Aorta (tissue), 5 donors: Measurements from ENCODE around the gene ANXA8L1. TPM values are rescaled to one million over a fixed set of nuclear protein-coding genes. Genes with fewer than 3 reads are reported as not detected.
"Not testable (repeated sequence)": the region's sequence is repeated elsewhere in the genome, so short reads cannot be mapped to it uniquely, and the experiment has no call there.

Source experiments
- ATAC-seq: fragments of 200-7000 bp; cut with Tn5 transposase; one replicate; pipeline ENCODE4 v1.9.1; 2022; ENCODE audit warnings: moderate library complexity; ENCODE audit not compliant: low FRiP score
- DNase-seq, 2 donors: peaks; one replicate each; pipeline ENCODE4 v3.0.0-alpha.2; 2020
- H3K27ac ChIP-seq, 2 donors: one replicate each; pipeline ENCODE4 v1.5.1; 2013; ENCODE audit warnings: low read length in 2 of 2, mild to moderate bottlenecking in 2 of 2, moderate library complexity in 2 of 2, control low read depth in 1 of 2, inconsistent platforms in 1 of 2, low read depth in 1 of 2
- H3K27me3 ChIP-seq, 2 donors: one replicate each; pipeline ENCODE4 v1.6.1; 2013; ENCODE audit warnings: control low read depth in 1 of 2, low read length in 1 of 2, mild to moderate bottlenecking in 1 of 2, moderate library complexity in 1 of 2; ENCODE audit not compliant: insufficient read depth in 2 of 2, control insufficient read depth in 1 of 2
- H3K36me3 ChIP-seq, 2 donors: one replicate each; pipeline ENCODE4 v1.6.1; 2013; ENCODE audit warnings: control low read depth in 1 of 2, low read length in 1 of 2, mild to moderate bottlenecking in 1 of 2; ENCODE audit not compliant: insufficient read depth in 2 of 2, control insufficient read depth in 1 of 2
- H3K4me1 ChIP-seq, 2 donors: one replicate each; pipeline ENCODE4 v1.6.1; 2013; ENCODE audit warnings: low read length in 2 of 2, control low read depth in 1 of 2, mild to moderate bottlenecking in 1 of 2, moderate library complexity in 1 of 2; ENCODE audit not compliant: insufficient read depth in 2 of 2, control insufficient read depth in 1 of 2
- H3K4me3 ChIP-seq, 2 donors: one replicate each; pipeline ENCODE4 v1.5.1; 2013; ENCODE audit warnings: low read length in 2 of 2, control low read depth in 1 of 2, mild to moderate bottlenecking in 1 of 2
- H3K9me3 ChIP-seq: one replicate; pipeline ENCODE4 v1.6.1; 2013; ENCODE audit warnings: mild to moderate bottlenecking, low read length; ENCODE audit not compliant: control insufficient read depth
- WGBS, 2 donors: extraction: QIAGEN DNeasy Blood & Tissue Kit; methylation state at CpG; one replicate each; pipeline ENCODE4 v1.1.7; 2013; 5-methylcytosine and 5-hydroxymethylcytosine counted together
- intact Hi-C, 2 donors: fragments of 100-400 bp; cut with DNase I; formaldehyde crosslinking; loops; one replicate each; pipeline versions ENCODE4 v1.14.2 to v1.15.0; 2022
- polyA plus RNA-seq, 2 donors: library from polyadenylated mRNA; stranded (reverse); fragments of 200-250 nt; gene quantifications; one replicate each; pipeline ENCODE4 v1.2.3, GENCODE V29; 2013
- total RNA-seq, 2 donors: library from RNA; stranded (reverse); fragmentation: NEBNext Ultra II Directional; extraction: Animal tissue kit (Norgen Biotek cat#: 25700); gene quantifications; one replicate each; pipeline ENCODE4 v1.2.1, GENCODE V29; 2021
- donor health status: healthy with polysubstance abuse.
- donor health status: Bipolar disorder and iron deficiency.
- donor health status: DM: no; HTN: no; CAD: no.
- donor health status: DM: no; HTN: no; CAD: no.
- donor health status: DM: yes; HTN: yes; CAD: no.

ANXA8L1 gene
- total and polyA plus RNA-seq, 4 donors, result 0.13 TPM; not detected in 3

DNA sequence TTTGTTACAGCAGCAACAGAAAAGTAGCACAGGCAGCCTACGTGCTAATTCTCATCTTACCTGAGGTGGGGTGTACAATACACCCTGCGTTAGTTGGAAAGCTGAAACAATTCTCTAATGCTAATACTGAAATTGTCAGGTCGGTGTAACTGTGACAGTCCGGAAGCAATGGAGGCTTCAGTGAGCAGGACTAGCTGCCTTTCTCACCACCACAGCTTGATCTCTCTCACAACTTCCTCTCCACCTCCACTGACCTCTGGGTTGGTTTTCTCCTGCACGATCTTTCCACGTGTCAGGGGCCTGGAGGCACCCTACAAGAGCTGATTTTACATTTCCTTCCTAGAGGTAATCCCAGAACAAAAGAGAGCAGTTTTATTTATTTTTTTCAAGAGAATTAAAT is 39.7 kb downstream of the ANXA8L1 start:
- intact Hi-C loops, H3K9me3 ChIP-seq, H3K27ac ChIP-seq, H3K27me3 ChIP-seq, ATAC-seq, H3K36me3 ChIP-seq, H3K4me1 ChIP-seq, H3K4me3 ChIP-seq, DNase-seq: not testable (repeated sequence)
- 93% methylated on average over 3 to 4 of the region's 6 CpGs for WGBS, 2 donors

DNA sequence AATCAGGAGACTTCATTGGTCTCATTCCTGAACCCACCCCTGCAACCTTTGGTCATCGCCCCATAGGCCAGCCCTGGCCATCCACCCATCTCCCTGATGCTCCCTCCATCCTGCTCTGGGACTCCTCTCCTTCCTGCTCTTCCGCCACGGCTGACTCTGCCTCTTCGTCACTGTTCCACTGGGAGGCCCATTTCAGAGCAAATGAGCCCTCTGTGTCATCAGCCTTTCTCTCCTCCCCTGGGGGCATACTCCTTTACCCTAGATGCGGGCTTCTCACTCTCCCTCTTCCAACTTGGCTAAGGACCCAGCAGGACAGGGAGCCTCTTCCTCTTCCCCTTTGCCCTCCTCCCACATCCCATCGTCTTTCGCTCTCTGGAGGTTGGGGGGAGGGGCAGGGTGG is 42.7 kb downstream of the ANXA8L1 start:
- H3K9me3 ChIP-seq, H3K27me3 ChIP-seq, intact Hi-C loops, H3K27ac ChIP-seq, ATAC-seq, H3K4me1 ChIP-seq, H3K4me3 ChIP-seq, DNase-seq, H3K36me3 ChIP-seq: not testable (repeated sequence)
- WGBS, 2 donors, result 86 to 92% methylated on average over 1 to 4 of the region's 7 CpGs

DNA sequence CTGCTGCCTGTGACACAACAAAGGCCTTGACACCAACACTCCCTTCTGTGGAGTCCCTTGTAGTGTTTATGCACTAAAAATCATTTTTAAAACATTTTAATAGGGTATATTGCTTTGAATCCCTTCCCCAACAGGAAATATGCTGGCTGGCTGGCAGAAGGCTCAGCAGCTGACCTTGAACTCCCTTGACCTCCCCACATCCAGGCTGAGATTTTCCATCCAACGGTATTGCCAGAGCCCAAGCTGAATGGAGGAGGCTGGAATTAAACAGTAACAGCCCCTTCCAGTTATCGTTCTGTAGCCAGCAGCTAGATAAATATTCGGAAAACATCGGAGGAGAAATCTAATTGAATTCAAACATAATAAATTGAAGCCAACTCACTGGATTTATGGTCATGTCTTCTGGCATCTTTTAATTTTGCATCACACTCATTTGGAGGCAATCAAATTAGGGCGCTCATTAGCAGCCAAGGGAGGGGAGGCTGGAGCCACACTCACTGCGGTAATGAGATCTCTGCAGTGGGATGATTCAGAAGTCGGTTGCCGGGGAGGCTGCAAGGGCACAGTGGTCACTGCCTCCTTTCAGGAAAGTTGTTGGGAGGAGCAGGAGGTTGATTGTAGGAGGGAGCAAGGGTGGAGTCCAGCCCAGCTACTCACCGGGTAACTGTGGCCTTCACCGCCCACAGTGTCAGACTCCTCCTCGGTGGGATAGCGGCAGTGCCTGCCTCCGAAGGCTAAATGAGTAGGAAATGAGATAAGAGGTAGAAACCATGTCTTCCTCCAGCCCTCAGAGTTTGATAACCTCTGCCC is 44.2 kb downstream of the ANXA8L1 start:
- intact Hi-C loops, H3K4me1 ChIP-seq, H3K4me3 ChIP-seq, H3K27ac ChIP-seq, H3K9me3 ChIP-seq, H3K36me3 ChIP-seq, DNase-seq, H3K27me3 ChIP-seq: not testable (repeated sequence)
- 57 to 62% methylated on average over 4 of the region's 13 CpGs for WGBS, 2 donors
- peak; percentile 78 for ATAC-seq

DNA sequence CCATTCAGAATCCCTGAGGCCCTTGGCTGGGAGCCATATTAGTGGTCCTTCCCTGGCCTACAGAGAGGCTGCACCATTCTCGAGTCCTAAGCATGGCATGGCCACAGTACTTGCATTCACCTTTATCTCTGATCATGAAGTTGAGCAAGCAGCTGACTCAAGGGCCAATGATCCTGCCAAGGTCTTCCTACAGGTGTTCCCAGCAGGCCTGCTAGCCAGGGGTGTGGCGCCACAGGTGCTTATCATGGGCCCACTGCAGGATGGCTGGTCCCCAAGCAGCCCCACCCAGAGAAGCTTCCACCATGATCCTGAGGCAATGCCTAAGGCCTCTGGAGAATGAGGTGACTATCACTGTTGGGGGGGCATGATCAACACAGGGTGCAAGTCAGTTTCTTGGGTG is 48.0 kb downstream of the ANXA8L1 start:
- ATAC-seq, H3K9me3 ChIP-seq, DNase-seq, H3K4me3 ChIP-seq, H3K36me3 ChIP-seq, intact Hi-C loops, H3K27me3 ChIP-seq, H3K27ac ChIP-seq, H3K4me1 ChIP-seq: not testable (repeated sequence)
- WGBS, 2 donors, result no CpG with 5 or more reads among the region's 2 CpGs

- H3K9me3 ChIP-seq, DNase-seq, H3K27me3 ChIP-seq, H3K4me1 ChIP-seq, H3K27ac ChIP-seq, ATAC-seq, H3K36me3 ChIP-seq, intact Hi-C loops, H3K4me3 ChIP-seq: not testable (repeated sequence)
- no CpG with 5 or more reads among the region's 4 CpGs for WGBS, 2 donors
These were observed 65.4 kb downstream of the ANXA8L1 start for GRCh38 chr10:46440942-46441341.

Other genes starting within 250 kb of the ANXA8L1 start
- under 1 TPM in 1 of 2 donors, not detected in 1; 0.60 TPM for gene ANTXRL, start 88.8 kb upstream of the ANXA8L1 start, total RNA-seq
- gene ANTXRL, start 88.8 kb upstream of the ANXA8L1 start, polyA plus RNA-seq, result not detected
- gene NPY4R, start 90.2 kb downstream of the ANXA8L1 start, total RNA-seq, result not detected
- not detected for gene NPY4R, start 90.2 kb downstream of the ANXA8L1 start, polyA plus RNA-seq
- gene GPRIN2, start 180.9 kb downstream of the ANXA8L1 start, total RNA-seq, result 1 to 10 TPM in 1 of 2 donors, under 1 TPM in 1; 0.36 to 1.2 TPM
- 1 to 10 TPM in 1 of 2 donors, under 1 TPM in 1; 0.54 to 4.0 TPM for gene GPRIN2, start 180.9 kb downstream of the ANXA8L1 start, polyA plus RNA-seq
- 10 to 100 TPM in 1 of 2 donors, 1 to 10 TPM in 1; 8.8 to 24.8 TPM for gene SYT15, start 203.4 kb downstream of the ANXA8L1 start, total RNA-seq
- under 1 TPM; 0.13 to 0.79 TPM for gene SYT15, start 203.4 kb downstream of the ANXA8L1 start, polyA plus RNA-seq